Medulla oblongata (tissue), 1 donor: Measurements from ENCODE around the gene TBC1D14.
"Not testable (repeated sequence)": the region's sequence is repeated elsewhere in the genome, so short reads cannot be mapped to it uniquely, and the experiment has no call there.

Experiments
- DNase-seq: peaks from one replicate; pipeline ENCODE4 v3.0.0-alpha.2; 2015; ENCODE audit errors: extremely low spot score

TBC1D14 gene

DNA sequence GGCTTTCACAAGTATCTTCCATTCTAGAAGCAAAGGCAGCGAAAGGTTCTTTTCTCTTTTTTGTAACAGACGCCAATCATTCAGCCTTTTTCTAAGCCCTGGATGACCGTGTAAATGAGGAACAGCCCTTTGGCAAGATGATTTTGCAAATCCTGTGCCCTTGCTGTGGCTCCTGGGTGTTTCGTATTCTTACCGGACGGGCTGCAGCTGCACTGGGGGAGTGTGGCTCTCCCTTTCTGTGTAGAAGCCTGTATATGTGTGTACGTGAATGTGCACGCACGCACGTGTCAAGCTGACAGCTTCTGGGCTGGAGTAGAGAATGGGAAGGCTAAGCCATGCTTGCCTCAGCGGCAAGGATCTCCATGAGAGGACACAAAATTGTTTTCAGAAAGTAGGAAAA, 150.0 kb downstream of the TBC1D14 start:
- DNase-seq = no peak

DNA sequence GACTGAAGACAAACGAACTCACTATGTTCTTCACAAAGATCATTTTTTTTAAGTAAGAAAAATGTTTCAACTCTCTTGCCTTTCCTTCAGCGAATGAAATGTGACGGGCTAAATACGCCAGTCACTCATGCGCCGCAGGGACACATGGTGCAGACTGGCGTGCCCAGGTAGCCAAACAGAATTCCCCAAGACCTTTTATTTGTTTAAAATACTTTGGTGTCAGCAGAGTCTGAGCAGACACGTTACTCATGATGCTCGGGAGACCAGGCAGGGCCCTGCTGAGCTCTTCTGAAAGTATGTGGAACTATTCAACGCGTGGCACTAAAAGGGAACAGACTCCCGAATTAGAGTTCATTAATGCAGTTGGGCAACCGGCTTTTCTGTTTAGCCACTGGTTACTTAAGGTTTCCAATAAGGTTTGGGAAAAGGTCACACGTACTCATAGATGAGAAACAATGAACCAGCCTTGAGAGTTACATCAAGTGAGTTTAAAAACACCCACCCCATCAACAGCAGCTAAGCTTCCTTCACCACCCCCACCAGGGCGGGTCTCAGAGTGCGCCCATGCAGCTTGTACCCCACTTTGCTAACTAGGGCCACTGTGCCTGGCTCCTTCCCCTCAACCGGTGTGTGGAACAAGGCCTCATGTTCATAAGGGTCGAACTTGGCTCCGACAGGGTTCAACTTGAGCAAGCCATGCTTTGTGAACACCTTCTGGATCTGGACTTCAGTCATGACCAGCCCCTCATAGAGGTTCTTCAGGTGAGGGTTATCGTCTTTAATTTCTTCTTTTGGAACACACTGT, 150.9 kb downstream of the TBC1D14 start:
- no peak for DNase-seq

DNA sequence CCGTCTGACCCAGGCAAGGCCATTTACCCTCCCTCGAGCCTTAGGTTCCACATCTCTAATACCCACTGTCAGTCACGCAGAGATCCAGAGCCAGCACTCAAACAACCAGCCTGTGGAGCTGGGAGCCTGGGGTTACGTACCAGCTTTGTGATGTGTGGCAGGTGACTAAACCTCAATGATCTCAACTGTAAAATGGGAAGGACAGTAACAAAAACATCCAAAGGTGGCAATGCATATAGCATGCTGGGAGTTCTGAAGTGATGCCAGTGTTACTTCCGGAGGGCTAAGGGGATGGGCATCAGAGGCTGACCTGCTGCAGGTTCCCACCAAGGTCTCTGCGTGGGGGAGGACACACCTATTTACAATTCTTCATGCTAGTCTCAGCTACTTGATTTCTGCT, 152.2 kb downstream of the TBC1D14 start:
- DNase-seq = no peak

DNA sequence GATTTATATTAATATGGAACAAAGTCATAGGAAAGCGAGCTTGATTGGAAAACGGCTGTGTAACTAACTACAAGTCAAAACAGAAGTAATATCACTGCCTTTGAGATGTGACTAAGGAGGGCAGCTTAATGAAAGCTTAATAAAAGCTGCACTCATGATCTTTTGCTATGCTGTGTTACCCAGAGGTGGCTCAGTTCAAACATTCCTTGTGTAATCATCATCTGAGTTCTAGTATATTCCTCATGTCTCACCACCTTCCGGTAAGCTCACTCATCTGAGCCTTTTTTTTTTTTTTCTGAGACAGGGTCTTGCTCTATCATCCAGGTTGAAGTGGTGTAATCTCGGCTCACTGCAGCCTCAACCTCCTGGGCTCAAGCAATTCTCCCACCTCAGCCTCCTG, 153.2 kb downstream of the TBC1D14 start:
- DNase-seq = no peak

DNA sequence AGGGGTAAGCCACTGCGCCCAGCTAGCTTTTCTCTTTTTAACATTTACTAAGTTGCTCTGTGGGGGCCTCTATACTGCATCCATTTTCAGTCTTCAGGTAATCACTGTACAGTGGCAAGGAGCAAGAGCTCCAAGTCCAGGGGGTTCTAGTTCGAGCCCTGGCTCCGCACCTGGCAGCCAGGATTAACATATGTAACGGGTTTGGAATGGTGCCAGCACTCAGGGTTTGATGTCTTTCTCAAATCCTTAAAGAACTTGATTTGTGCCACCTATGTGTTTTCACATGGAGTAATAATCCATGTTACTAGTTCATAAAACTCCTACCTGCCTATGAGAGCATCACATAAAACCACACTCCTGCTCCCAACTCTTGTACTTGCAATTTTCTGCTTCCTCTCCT, 153.7 kb downstream of the TBC1D14 start:
- no peak for DNase-seq

DNA sequence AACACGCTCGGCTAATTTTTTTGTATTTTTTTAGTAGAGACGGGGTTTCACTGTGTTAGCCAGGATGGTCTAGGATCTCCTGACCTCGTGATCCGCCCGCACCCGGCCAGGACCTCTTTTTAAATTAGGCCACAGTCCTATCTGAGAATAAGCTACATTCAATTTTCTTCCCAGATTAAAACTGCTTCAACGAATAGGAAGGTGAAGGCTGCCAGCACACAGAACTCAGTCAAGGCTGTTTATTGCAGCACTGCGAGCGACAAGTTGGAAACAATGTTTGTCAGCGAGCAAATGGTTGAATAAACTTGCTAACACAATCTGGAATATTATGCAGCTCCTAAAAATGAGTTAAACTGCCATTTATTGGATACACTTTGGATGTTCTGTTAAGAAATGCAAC, 156.4 kb downstream of the TBC1D14 start:
- DNase-seq = no peak

DNA sequence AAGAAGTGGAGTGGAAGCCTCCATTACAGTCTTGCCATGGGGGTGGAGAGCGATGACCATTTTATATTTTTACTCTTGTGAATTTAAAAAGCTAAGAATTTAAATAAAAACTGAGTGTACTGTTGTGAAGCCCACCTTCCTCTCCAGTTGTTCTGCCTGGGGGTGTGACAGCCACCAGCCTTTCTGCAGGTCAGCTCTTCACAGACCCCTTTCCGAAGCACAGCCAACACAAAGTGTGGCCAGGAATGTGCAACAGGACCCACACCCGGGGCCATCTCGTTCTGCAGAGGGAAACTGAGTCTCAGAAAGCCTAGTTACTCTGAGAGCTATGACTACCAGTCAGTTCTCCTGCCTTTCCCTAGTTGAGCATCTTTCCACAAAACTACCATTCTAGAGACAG, 156.9 kb downstream of the TBC1D14 start:
- DNase-seq = no peak

DNA sequence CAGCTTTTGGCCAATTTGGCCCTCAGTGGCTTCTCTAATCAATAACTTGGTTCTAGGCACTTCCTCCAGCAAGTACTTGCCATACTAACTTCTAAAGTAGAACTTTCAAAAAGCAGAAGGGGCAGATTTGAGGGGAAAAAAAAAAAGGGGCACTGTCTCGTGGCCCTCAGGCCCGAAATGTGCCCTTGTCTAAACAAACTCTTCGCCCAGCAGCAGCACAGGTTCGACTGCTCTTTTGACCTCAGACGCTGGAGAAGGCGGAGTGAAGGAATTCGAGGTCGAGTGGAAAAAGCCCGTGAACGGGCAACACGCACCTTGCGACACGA, 157.5 kb downstream of the TBC1D14 start:
- DNase-seq = no peak

DNA sequence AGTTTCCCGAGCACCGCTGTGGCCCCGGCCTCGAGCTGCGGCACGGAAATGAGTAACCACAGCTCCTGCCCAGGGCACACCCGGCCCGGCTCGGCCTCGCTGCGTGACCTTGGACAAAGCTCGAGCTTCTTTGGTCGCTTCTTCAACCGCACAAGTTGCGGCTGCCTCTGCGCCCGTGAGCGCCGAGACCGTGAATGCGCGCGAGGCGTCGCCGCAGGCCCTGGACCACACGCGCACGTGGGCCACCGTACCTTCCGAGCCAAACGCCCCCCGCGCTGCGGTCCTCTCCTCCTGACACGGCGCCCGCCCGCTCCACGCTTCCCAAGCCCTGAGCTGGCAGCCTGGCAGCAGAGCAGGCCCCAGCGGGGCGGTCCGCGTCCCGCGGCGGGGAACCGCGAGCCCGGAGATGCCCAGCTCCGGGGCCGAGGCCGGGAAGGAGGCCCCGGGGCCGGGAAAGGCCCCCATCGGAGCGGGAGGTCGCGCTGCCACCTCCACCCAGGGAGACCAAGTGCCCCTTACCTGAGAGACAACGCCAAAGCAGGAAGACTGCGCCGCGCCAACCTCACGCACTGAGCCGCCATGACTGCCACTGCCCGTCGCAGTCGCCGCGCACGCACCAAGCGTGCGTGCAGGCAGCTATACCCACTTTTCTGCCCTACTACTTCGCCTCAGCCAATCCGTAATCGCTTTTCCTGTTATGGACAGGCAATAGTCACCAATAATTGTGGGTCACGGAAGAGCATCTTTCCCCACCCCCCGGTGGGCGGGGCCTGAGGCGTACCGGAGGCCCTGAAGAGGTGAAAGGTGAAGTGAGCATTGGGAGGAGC, 158.0 kb downstream of the TBC1D14 start, which contains the start of gene GRPEL1:
TSS of gene GRPEL1 (minus strand) at position 613 of the 827 bp plus-strand sequence. CDS start at position 581, 32 bp downstream.
- DNase-seq = peak; percentile 100

DNA sequence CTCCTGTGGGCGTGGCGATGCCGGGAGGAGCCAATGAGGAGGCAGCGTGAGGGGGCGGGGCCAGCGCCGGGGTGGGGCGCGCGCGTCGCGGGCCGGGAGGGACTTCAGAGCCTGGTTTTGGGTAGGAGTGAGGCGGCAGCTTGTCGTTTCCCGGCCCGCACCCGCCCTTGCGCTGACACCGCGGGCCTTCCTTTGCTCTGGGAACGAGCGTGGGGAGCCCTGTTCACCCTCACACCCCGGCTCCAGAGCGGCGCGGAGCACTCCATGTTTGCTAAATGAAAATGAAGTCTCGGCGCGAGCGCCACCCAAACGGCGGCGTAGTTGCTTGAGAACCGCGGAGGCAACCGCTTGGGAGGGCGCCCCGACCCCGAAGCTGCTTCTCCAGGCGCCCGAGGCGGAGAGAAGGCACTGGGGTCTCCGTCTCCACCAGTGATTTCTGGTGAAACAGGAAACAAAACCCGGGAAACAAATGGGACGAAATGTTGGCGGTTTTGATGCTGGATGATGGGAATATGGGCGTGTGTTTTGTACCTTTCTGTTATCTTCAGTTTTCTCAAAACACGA, 158.7 kb downstream of the TBC1D14 start:
- DNase-seq = no peak

DNA sequence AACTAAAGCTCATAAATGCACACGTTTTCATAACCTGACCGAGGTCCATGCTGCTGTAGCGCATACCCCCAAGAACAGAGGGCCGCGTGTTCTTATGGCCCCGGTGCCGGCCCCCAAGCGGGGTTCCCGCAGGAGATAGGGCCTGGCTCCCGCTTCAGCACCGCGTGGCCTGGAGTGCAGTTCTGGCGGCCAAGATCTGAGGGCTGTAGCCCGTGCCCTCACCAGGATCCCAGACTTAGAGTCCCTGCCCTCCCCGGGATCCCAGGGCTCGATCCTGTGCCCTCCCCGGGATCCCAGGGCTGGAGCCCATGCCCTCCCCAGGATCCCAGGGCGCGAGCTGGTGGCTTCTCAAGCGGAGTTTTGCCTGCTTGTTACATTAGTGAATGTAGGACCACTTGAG, 159.3 kb downstream of the TBC1D14 start:
- DNase-seq = no peak

DNA sequence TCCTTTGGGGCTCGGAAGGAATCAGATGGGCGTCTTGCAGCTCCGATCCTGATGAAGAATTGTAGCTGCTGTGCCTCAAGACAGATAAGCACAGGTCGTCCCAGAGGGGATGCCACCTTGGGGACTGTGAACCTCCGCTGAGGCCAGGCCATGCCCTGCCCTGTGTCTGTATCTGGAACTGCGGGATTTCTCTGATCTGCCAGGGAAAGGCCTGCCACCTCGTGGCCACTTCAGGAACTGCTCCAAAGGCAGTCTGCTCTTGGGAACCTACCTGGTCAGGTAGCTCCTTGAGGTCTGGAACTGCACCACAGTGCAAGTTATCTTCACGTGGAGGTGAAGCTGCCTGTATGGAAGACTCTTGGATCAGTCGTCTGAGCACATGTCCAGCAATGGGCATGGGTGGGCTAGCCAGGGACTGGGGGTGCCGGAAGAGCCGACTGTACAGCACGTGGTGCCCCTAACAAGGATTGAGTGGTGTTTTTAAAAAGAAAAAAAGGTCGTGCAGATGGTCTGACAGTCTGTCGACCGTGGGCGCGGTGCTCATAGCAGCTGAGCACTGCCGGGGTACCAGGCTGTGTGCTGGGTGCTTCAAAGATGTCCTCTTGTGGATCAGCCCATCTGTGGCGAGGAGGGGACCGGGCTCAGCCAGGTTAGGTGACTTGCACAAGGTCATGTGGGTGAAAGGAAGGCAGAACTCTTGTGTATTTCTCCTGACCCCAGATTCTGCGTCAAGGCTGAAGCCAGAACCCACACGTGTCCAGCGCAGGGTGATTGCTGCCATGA, 161.3 kb downstream of the TBC1D14 start:
- peak; percentile 83 for DNase-seq

DNA sequence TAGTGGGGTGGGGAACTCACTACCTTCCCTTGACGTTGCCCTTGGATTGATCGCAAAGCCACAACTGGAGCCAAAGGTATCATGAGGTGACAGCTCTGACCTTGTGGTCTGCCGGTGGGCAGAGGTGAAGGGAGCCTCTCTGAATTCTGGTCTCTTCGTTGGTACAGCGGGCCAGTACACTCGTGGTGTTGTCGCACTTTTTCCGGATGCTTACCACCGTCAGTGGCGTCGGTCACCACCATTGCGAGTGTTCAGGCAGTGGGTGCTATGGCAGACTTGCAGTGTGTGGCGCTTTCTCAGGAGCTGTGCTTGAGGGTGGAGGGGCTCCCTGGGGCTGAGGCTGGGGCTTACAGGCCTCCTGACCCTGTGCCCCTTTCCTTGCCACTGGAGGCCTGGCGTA, 163.4 kb downstream of the TBC1D14 start:
- DNase-seq = no peak

DNA sequence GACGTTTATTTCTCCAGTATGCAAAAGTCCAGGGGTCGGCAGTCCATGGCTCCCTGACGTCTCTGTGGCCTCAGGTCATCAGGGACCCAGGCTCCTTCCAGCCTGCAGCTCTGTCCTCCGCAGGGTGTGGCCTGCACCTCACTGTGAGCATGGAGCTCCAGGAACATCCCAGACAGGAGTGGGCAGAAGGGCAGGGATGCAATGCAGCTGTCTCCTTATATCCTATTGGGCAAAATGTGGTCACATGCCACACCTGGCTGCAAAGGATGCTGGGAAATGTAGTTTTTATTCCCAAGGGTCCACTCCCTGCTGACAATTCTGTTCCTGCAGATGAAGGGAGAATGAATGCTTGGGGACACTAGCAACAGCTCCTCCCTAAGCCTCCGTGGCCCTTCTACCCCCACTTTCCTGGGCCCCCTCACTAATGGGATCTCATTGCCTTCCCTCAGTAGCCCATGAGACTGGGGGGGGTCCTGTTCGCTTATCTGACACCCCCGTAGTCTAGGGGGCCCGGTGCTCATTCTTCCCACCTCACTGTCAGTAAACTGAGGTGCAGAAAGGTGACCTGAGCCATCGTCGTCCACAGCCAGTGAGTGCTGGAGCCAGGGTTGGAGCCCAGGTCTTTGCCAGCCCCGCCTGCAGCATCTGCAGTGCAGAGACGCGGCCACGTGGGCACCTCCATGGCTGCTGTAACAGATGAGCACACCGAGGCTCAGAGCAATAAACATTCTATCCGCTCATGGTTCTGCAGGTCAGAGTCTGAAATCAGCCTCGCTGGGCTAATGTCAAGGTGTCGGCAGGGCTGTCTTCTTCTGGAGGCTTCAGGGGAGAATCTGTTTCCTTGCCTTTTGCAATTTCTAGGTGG, 164.1 kb downstream of the TBC1D14 start:
- DNase-seq = no peak

DNA sequence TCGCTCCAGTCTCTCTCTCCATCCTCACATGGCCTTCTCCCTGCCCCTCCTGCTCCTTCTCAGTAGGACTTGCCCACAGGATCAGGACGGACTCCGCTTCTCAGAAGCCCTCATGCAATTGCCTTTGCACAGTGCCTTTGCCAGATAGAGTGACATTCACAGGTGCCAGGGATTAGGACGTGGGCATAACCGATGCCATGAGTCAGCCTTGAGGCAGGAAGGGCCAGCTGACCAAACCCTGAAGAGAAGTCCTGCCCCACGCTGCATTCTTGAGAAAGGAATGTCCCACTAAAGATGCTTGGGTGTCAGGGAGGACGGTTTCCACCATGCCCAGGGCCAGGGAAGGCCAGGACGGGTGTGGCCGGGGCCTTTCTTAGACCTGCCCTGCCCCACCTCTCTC, 164.8 kb downstream of the TBC1D14 start:
- DNase-seq = no peak

DNA sequence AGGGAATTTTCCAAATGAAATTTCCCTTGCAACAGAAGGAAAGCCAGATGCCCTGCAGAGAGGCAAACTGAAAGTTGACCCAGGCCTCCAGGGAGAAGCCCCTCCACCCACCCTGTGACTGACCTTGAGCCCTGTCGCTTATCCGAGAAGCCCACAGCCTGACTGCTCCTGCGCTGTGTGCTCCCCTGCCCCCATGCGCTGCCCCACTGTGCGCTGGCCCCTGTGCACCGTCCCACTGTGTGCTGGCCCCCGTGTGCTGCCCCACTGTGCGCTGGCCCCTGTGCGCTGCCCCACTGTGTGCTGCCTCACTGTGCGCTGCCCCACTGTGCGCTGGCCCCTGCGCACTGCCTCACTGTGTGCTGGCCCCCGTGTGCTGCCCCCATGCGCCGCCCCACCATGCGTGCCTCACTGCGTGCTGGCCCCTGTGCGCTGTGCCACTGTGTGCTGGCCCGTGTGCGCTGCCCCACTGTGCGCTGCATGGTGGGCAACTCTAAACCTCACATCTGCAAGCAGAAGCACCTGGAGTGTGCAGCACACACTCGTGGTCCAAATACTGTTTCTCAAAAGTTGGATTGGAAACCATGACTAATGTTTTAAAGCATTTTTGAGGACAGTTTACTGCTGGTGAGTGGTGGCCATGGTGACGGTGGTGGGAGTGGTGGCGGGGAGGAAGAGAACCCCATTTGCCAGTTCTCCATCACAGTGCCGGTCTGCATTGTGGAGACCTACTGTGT, 166.5 kb downstream of the TBC1D14 start:
- DNase-seq = no peak

DNA sequence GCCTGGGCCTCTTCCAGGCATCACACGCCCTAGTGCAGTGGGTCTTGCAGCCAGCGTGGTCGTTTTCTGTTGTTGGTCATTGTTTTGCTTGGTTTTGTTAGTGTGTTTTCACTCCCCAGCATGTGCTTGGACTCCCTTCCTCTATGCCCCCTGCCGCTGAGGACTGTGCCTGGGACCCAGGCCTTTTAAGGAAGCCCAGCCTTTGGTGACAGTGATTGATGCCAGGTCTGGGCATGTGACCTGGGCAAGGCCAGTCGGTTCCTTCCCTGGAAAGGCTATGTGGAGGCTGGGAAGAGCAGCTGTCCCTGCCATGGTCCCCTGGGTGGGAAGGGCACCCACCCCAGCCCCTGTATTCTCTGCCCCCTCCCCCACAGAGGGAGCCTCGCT, 167.1 kb downstream of the TBC1D14 start:
- DNase-seq = no peak

DNA sequence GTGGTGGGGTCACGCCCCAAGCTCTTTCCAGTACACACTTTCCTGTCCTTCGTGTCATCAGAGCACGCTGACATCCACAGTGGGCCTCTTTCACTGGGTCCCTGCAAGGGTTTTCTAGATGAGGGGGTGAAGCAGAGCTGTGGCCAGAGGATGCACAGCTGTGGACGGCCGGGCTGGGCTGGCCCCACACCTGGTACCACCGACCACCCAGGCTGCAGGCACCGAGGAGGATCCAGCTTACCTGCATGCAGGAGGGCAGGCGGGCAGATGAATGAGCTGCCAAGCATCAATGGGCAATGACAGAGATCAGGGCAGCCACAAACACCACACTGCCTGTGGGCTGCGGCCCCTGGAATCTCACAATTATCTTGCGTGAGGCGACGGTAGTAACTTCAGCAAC, 167.7 kb downstream of the TBC1D14 start:
- DNase-seq = no peak

DNA sequence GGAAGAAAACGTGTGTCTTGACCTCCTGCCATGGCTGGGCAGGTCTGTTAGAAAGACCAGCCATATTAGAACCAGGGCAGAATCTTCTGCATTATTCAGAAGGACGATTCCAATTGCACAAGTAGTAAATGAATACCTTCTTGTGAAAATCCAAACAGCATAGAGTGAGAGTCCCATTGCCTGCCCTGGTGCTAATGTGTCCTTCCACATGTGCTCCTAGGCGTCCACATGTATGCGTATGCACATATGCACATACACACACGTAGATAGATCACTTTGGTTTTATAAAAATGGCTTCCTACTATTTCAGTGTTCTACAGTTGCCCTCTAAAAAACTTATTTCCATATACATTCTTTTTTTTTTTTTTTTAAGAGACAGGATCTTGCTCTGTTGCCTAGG, 168.4 kb downstream of the TBC1D14 start:
- DNase-seq = no peak

DNA sequence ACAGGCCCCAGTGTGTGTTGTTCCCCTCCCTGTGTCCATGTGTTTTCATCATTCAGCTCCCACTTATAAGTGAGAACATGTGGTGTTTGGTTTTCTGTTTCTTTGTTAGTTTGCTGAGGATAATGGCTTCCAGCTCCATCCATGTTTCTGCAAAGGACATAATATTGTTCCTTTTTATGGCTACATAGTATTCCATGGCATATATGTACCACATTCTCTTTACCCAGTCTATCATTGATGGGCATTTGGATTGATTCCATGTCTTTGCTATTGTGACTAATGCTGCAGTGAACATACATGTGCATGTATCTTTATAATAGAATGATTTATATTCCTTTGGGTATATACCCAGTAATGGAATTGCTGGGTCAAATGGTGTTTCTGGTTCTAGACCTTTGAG, 169.9 kb downstream of the TBC1D14 start:
- DNase-seq = not testable (repeated sequence)
